ENCODE results near the gene MTOR. TPM values are rescaled to one million over a fixed set of nuclear protein-coding genes. Genes with fewer than 3 reads are reported as not detected.
"Not testable (repeated sequence)": the region's sequence is repeated elsewhere in the genome, so short reads cannot be mapped to it uniquely, and the experiment has no call there.

The MTOR gene
- total RNA-seq, 2 donors from 2014 or later = 26.2 to 28.3 TPM

- ATAC-seq (peak; percentile 18), DNase-seq (no peak)
- intact Hi-C loops (cut with DNase I) = no loop called here
- Histone ChIP-seq H3K4me3 (peak overlapping the region; percentile 88 to 94), H3K27ac (peak overlapping the region; percentile 68 to 97 (median 92)), H3K36me3 (replicated peaks in 1 of 2; ENCODE audit: insufficient read depth in 1 of 2, low read depth in 2 of 2) (no peaks in the 10 kb centered on the region), H3K27me3 (no peaks in the 10 kb centered on the region), H3K4me1 (peaks cover 39% of the 10 kb centered on the region), H3K9me3 (no peaks in the 10 kb centered on the region)
- WGBS, 2 donors = 4 to 7% methylated on average over 16 to 22 of the region's 22 CpGs
- TF ChIP-seq, protein P1, sequence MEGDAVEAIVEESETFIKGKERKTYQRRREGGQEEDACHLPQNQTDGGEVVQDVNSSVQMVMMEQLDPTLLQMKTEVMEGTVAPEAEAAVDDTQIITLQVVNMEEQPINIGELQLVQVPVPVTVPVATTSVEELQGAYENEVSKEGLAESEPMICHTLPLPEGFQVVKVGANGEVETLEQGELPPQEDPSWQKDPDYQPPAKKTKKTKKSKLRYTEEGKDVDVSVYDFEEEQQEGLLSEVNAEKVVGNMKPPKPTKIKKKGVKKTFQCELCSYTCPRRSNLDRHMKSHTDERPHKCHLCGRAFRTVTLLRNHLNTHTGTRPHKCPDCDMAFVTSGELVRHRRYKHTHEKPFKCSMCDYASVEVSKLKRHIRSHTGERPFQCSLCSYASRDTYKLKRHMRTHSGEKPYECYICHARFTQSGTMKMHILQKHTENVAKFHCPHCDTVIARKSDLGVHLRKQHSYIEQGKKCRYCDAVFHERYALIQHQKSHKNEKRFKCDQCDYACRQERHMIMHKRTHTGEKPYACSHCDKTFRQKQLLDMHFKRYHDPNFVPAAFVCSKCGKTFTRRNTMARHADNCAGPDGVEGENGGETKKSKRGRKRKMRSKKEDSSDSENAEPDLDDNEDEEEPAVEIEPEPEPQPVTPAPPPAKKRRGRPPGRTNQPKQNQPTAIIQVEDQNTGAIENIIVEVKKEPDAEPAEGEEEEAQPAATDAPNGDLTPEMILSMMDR (IDR thresholded peaks at IDR 0.05) = no peak
- TF ChIP-seq POLR2A (IDR thresholded peaks at IDR 0.05) = no peak
Observed at GRCh38 chr1:11273595-11274234, 11.4 kb upstream of the MTOR start.

DNA sequence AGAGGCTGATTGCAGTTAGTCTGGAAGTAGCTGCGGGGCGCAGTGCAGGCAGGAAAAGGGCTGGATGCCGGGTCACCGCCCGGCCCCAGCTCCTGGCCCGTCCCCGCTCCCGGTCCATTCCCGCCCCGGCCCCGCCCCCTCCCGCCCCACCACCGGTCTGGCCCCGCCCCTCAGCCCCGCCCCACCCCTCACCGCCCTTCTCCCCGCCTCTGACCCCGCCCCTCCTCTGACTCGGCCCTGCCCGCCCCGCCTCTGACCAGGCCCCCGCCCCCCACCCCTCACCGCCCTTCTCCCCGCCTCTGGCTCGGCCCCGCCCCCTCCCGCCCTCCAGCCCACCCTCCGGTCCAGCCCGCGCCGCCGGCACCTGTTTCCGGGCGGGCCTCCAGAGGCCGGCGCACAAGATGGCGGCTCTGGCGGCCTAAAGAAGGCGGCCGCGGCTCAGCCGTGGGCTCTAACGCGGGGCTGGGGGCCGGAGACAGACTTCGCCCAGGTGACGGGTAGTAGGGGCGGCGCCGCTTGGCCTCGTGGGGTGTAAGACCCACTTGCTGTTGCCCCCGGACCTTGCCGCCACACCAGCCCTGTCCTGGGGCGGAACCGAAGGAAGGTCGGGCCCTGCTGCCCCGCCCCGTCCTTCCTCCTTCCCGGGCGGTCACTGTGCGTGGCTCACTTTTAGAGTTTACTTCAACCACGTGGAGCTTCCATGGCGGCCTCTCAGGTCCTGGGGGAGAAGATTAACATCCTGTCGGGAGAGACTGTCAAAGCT is 10.7 kb upstream of the MTOR start, which contains the start of gene UBIAD1:
UBIAD1 (plus strand) TSS at position 367 of the 763 bp plus-strand sequence; CDS start at position 701, 334 bp downstream.
- intact Hi-C loops (cut with DNase I) = no loop called here
- WGBS, 2 donors = 0% methylated on average over 8 to 28 of the region's 64 CpGs
- peak; percentile 46 to 83 (median 77) for TF ChIP-seq POLR2A (IDR thresholded peaks at IDR 0.05)
- TF ChIP-seq, protein P1 (IDR thresholded peaks at IDR 0.05) = peak in 3 of 7 experiments; percentile 3 to 12 (median 6)
- Histone ChIP-seq H3K36me3 (replicated peaks in 1 of 2; ENCODE audit: insufficient read depth in 1 of 2, low read depth in 2 of 2) (no peaks in the 10 kb centered on the region), H3K27ac (peak within 1 kb of the TSS; percentile 68 to 97 (median 92)), H3K4me1 (peaks cover 39% of the 10 kb centered on the region), H3K9me3 (no peaks in the 10 kb centered on the region), H3K4me3 (peak within 1 kb of the TSS; percentile 88 to 94), H3K27me3 (no peaks in the 10 kb centered on the region)
- peak; percentile 95 for ATAC-seq
- DNase-seq = peak; percentile 84 to 92 (median 89)

- Histone ChIP-seq H3K27ac (peak overlapping the region in 3 of 4 donors; percentile 36 to 67 (median 41)), H3K27me3 (no peaks in the 10 kb centered on the region), H3K4me3 (no peak overlapping the region), H3K9me3 (no peaks in the 10 kb centered on the region), H3K4me1 (peaks cover 39% of the 10 kb centered on the region), H3K36me3 (replicated peaks in 1 of 2; ENCODE audit: insufficient read depth in 1 of 2, low read depth in 2 of 2) (no peaks in the 10 kb centered on the region)
- no peak for TF ChIP-seq POLR2A (IDR thresholded peaks at IDR 0.05)
- TF ChIP-seq, protein P1 (IDR thresholded peaks at IDR 0.05) = peak in 1 of 7 experiments; percentile 4
- DNase-seq (no peak), ATAC-seq (no peak)
- intact Hi-C loops (cut with DNase I) = no loop called here
- WGBS, 2 donors = 11 to 17% methylated on average over 9 of the region's 9 CpGs
Observed at GRCh38 chr1:11272544-11272831, 10.1 kb upstream of the MTOR start.

- H3K27me3 ChIP-seq; H3K9me3 ChIP-seq; H3K4me3 ChIP-seq; intact Hi-C loops (cut with DNase I); ATAC-seq; DNase-seq; H3K36me3 ChIP-seq (replicated peaks in 1 of 2; ENCODE audit: insufficient read depth in 1 of 2, low read depth in 2 of 2): not testable (repeated sequence)
- Histone ChIP-seq H3K27ac (peak overlapping the region in 1 of 4 donors; percentile 6), H3K4me1 (peaks cover 16% of the 10 kb centered on the region)
- WGBS, 2 donors = 63 to 76% methylated on average over 18 to 19 of the region's 19 CpGs
Observed at GRCh38 chr1:11267350-11268337, 5.3 kb upstream of the MTOR start.
